Measurements from ENCODE around the gene ALOX15B. TPM values are rescaled to one million over a fixed set of nuclear protein-coding genes. Genes with fewer than 3 reads are reported as not detected.

Gene ALOX15B
- total and polyA plus RNA-seq, 2 of the 13 experiments (the other 11 are each of a cell fraction or from before 2014, with no cell fraction given): not detected

GRCh38 chr17:8060274-8060673 is 21.4 kb downstream of the ALOX15B start:
- H4K20me1 ChIP-seq (ENCODE audit: insufficient read depth, low read length): peaks cover 39% of the 10 kb centered on the region
- intact Hi-C loops (cut with micrococcal nuclease; ENCODE audit: unreplicated experiment): loop anchor here (5.0 kb wide), 1 partner anchor 52 kb away; no protein-coding TSS in a partner anchor
- peaks cover 48% of the 10 kb centered on the region for H3K4me1 ChIP-seq (ENCODE audit: insufficient read depth, low read length)
- H3K4me3 ChIP-seq (replicated peaks in 1 of 3; ENCODE audit: insufficient read depth in 1 of 3, low read depth in 2 of 3, low read length in 3 of 3): no peak overlapping the region
- POLR2A ChIA-PET: no interaction called here
- peak; percentile 65 for DNase-seq (ENCODE audit: low spot score)
- no peak for ATAC-seq
- no peaks in the 10 kb centered on the region for H3K36me3 ChIP-seq (replicated peaks in 1 of 2; ENCODE audit: control insufficient read depth in 1 of 2, insufficient read depth in 2 of 2, low read length in 2 of 2)
- H3K9me3 ChIP-seq (ENCODE audit: low read length): no peaks in the 10 kb centered on the region
- 8% methylated on average over 10 of the region's 10 CpGs for WGBS (ENCODE audit: low lambda C conversion rate)
- H3K27ac ChIP-seq (ENCODE audit: extremely low read length, insufficient read depth, low read length): no peak overlapping the region
- no TSS peak for BruUV-seq (replicated peaks)
- H3K27me3 ChIP-seq (ENCODE audit: control insufficient read depth in 1 of 2, insufficient read depth in 2 of 2, low read length in 2 of 2): peaks cover 0 to 17% of the 10 kb centered on the region in 2 experiments; a peak in 4 of 5 replicates
- peak; percentile 91 for FAIRE-seq
- H3K79me2 ChIP-seq (ENCODE audit: insufficient read depth, low read length): no peaks in the 10 kb centered on the region
- CTCF ChIA-PET (ENCODE audit: low intra/inter-chr PET ratio, low total read pairs): interaction anchor here (1.4 to 2.9 kb wide), 2 partner anchors 19 to 50 kb away, joined by 9 to 14 read pairs; no protein-coding TSS in a partner anchor
- in situ Hi-C loops (cut with HindIII; ENCODE audit: extremely low pct_ligation_motif_present, low pct_unique_long_range_greater_than_20kb): no loop called here
- H3K4me2 ChIP-seq (ENCODE audit: low read depth, low read length): 0 out of 2 replicates have a peak overlapping the region, but pooled peaks have one; percentile 66
- H2AFZ ChIP-seq (ENCODE audit: low read length): no peak overlapping the region
- H3K9ac ChIP-seq (ENCODE audit: insufficient read depth, low read depth, low read length): no peak overlapping the region
- TF ChIP-seq POLR2A (IDR thresholded peaks at IDR 0.05; ENCODE audit: insufficient read depth in 1 of 2, low read depth in 2 of 2, low read length in 2 of 2) (peak in 1 of 2 experiments; percentile 50; a peak in 1 of 4 replicates), BCLAF1 (IDR thresholded peaks at IDR 0.05) (no peak), ZNF816 (CRISPR knock-in tag; IDR thresholded peaks at IDR 0.05; ENCODE audit: borderline replicate concordance) (peak; percentile 21; the same call in 1 of the 2 replicates), FOXA3 (CRISPR knock-in tag; IDR thresholded peaks at IDR 0.05) (peak; percentile 7; the same call in 1 of the 2 replicates), CREM (IDR thresholded peaks at IDR 0.05) (no peak), CREM (CRISPR knock-in tag; IDR thresholded peaks at IDR 0.05) (no peak), DRAP1 (CRISPR knock-in tag; IDR thresholded peaks at IDR 0.05) (no peak), STAG1 (CRISPR knock-in tag; IDR thresholded peaks at IDR 0.05) (peak; percentile 75), HMGXB4 (CRISPR knock-in tag; IDR thresholded peaks at IDR 0.05; ENCODE audit: borderline replicate concordance in 1 of 2, low read depth in 1 of 2) (peak in 1 of 2 experiments; percentile 28; a peak in 1 of 4 replicates), CTCF (CRISPR knock-in tag; IDR thresholded peaks at IDR 0.05) (peak; percentile 75), SOX13 (IDR thresholded peaks at IDR 0.05) (no peak), SOX13 (CRISPR knock-in tag; conservative IDR thresholded peaks at IDR 0.05 in 1 of 2, IDR thresholded peaks at IDR 0.05 in 1 of 2) (0 out of 4 replicates have a peak, but pooled peaks of 1 of the 2 experiments have one; percentile 17), SMC3 (IDR thresholded peaks at IDR 0.05; ENCODE audit: low read length) (peak; percentile 50; the same call in 1 of the 2 replicates), POLR2AphosphoS5 (IDR thresholded peaks at IDR 0.05; ENCODE audit: low read depth, low read length) (peak; percentile 50; the same call in 1 of the 2 replicates), TRAFD1 (CRISPR knock-in tag; IDR thresholded peaks at IDR 0.05; ENCODE audit: borderline replicate concordance) (no peak), ZFP1 (CRISPR knock-in tag; IDR thresholded peaks at IDR 0.05) (no peak), RFX1 (IDR thresholded peaks at IDR 0.05) (no peak), ADNP (CRISPR knock-in tag; IDR thresholded peaks at IDR 0.05) (no peak)
